Measurements from ENCODE around the gene PRKCA.

DNA sequence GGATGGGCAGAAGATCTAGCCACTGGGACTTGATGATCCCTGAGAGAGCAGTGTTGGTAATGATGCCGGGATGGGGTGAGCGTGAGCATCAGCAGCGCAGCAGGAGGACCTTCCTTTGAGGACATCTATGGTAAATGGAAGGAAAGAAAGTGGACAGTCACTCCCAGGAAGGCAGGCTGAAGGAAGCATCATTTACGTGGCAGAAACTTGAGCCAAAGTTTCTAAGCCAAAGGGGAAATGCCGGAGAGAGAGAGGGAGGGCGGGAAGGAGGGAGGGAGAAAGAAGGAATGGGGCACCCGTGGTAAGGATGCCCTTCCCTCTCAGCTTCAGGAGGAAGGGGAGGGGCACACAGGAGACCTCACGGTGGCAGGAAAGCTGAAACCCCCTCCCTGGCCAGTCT is 446.2 kb downstream of the PRKCA start:
- TF ChIP-seq, protein P1, sequence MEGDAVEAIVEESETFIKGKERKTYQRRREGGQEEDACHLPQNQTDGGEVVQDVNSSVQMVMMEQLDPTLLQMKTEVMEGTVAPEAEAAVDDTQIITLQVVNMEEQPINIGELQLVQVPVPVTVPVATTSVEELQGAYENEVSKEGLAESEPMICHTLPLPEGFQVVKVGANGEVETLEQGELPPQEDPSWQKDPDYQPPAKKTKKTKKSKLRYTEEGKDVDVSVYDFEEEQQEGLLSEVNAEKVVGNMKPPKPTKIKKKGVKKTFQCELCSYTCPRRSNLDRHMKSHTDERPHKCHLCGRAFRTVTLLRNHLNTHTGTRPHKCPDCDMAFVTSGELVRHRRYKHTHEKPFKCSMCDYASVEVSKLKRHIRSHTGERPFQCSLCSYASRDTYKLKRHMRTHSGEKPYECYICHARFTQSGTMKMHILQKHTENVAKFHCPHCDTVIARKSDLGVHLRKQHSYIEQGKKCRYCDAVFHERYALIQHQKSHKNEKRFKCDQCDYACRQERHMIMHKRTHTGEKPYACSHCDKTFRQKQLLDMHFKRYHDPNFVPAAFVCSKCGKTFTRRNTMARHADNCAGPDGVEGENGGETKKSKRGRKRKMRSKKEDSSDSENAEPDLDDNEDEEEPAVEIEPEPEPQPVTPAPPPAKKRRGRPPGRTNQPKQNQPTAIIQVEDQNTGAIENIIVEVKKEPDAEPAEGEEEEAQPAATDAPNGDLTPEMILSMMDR (conservative IDR thresholded peaks at IDR 0.05; ENCODE audit: low read length): no peak
- TF ChIP-seq EZH2phosphoT487 (IDR thresholded peaks at IDR 0.05; ENCODE audit: borderline replicate concordance): no peak
